Colon (tissue), 2 donors: Measurements from ENCODE around the gene RNF43.

Experiments used
- FAIRE-seq: peaks from 2 replicates; lab custom pipeline; 2012; peaks lifted over from hg19 to GRCh38; lab: Jason Lieb, UNC
- donor health status: control.
- donor health status: control.

RNF43 gene

GRCh38 chr17:58417300-58418092, at the start of gene RNF43:
RNF43 (minus strand) TSS chr17:58417534; CDS start chr17:58415577, 1,957 bp downstream.
- FAIRE-seq: peak; percentile 90

- peak; percentile 21 for FAIRE-seq
These were observed 38.2 kb upstream of the RNF43 start for GRCh38 chr17:58455491-58455890.

GRCh38 chr17:58452738-58453137, 35.4 kb upstream of the RNF43 start:
- no peak for FAIRE-seq

GRCh38 chr17:58447039-58447975, 30.0 kb upstream of the RNF43 start:
- FAIRE-seq: no peak

GRCh38 chr17:58446086-58446485, 28.8 kb upstream of the RNF43 start:
- no peak for FAIRE-seq

- no peak for FAIRE-seq
These were observed 19.5 kb upstream of the RNF43 start for GRCh38 chr17:58436805-58437239.

GRCh38 chr17:58436245-58436644, 18.9 kb upstream of the RNF43 start:
- no peak for FAIRE-seq

GRCh38 chr17:58432806-58433573, 15.7 kb upstream of the RNF43 start:
- FAIRE-seq: no peak

GRCh38 chr17:58427807-58428206, 10.5 kb upstream of the RNF43 start:
- no peak for FAIRE-seq

- no peak for FAIRE-seq
These were observed 4.4 kb upstream of the RNF43 start for GRCh38 chr17:58421711-58422110.

- FAIRE-seq: no peak
These were observed 3.5 kb upstream of the RNF43 start for GRCh38 chr17:58420827-58421226.

- FAIRE-seq: no peak
These were observed 416 bp downstream of the RNF43 start for GRCh38 chr17:58416937-58417299.

- no peak for FAIRE-seq
These were observed 938 bp downstream of the RNF43 start for GRCh38 chr17:58416396-58416795.

GRCh38 chr17:58415371-58416055, 1.8 kb downstream of the RNF43 start:
- no peak for FAIRE-seq

- FAIRE-seq: no peak
These were observed 2.7 kb downstream of the RNF43 start for GRCh38 chr17:58414596-58414997.

GRCh38 chr17:58413684-58414083, 3.6 kb downstream of the RNF43 start:
- no peak for FAIRE-seq

GRCh38 chr17:58412961-58413586, 4.3 kb downstream of the RNF43 start:
- FAIRE-seq: peak; percentile 43

GRCh38 chr17:58412064-58412703, 5.2 kb downstream of the RNF43 start:
- no peak for FAIRE-seq

- FAIRE-seq: no peak
These were observed 5.9 kb downstream of the RNF43 start for GRCh38 chr17:58411408-58411894.

- FAIRE-seq: no peak
These were observed 6.5 kb downstream of the RNF43 start for GRCh38 chr17:58410714-58411407.
